GM10266 (cell line): ENCODE measurements around the gene MSH5.
A peak's percentile ranks its signal among the peaks of the same experiment; 100 is the strongest.

Experiments used
- DNase-seq: peaks from one replicate; pipeline ENCODE4 v3.0.0; 2012; ENCODE audit errors: extremely low spot score
- CTCF ChIP-seq: IDR thresholded peaks from 2 replicates; pipeline ENCODE4 v1.5.1; 2012; ENCODE audit warnings: mild to moderate bottlenecking, low read depth; ENCODE audit not compliant: control insufficient read depth, insufficient read depth; ENCODE audit errors: missing control alignments

Gene MSH5

DNA sequence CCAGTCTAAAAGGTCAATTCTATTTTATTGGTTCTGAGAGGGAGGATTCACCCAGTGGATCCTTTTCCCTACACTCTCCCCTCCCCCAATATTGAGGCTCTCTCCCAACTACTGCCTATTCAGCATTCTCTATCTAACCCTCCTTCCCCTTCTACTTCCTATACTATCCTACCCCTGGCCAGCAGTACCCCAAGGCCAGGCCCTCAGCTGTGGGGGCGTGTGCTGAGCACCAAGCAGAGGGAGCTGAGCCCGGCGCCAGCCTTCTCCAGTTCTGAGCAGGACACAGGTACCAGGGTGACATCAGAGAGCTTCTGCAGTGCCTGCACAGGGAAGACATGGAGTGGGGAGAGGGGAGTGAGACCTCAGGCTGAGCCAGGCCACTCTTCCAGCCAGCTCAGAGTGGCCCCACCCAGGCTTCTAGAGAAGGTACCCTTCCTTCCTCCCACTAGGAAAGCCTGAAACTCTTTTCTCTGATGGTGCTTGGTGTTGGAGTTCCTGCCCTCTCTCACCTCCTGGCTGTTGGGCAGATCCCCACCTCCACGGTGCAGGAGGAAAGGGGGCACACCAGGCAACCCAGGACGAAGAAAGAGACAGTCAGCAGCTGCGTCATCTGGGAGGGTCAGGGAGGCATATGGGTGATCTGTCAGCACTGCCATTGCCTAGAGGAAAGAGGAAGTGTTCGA is 12.6 kb upstream of the MSH5 start:
- DNase-seq, result peak; percentile 80
- no peak for TF ChIP-seq CTCF

DNA sequence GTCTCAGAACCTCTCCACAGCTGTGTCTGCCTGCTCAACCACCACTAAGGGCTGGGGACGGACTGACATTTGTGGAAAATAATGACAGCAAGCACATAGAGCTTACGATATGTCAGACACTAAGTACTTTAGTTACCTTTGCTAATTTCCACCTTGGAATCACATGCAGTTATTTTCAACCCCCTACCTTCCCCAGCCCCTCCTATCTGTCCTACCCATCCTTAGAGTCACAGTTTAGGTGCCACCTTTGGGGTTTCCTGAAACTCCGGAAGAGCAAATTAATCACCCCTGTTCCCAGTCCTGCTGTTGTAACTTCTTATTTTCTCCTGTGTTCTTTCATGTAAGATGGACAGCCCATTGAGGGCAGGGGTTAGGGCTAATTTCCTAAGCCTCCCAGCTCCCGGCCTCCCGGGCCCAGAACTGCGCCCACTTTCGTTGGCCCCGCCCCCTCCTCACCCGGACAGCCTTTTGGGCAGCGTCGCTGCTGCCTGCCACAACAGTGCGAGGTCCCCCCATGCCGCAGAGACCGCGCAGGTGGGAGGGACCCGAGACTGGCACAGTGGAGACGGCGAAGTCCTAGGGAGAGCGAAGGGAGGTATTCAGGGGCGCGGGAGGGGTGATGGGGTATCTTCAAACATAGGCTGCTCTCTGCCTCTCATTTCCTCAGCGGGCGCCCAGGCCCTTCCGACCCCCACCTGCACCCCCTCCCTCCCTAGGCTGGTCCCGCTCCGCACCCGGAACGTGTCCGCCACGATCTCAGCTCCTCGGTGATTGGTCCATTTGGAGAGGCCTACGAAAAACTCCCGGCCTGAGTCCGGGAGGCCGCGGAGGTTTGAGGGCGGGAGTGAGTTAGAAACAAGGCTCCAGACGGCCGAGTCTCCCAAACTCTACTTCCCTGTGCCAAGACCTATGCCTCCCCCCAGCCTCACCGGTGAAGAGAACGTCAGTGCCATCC is 11.8 kb upstream of the MSH5 start:
- DNase-seq, result no peak
- TF ChIP-seq CTCF, result no peak

DNA sequence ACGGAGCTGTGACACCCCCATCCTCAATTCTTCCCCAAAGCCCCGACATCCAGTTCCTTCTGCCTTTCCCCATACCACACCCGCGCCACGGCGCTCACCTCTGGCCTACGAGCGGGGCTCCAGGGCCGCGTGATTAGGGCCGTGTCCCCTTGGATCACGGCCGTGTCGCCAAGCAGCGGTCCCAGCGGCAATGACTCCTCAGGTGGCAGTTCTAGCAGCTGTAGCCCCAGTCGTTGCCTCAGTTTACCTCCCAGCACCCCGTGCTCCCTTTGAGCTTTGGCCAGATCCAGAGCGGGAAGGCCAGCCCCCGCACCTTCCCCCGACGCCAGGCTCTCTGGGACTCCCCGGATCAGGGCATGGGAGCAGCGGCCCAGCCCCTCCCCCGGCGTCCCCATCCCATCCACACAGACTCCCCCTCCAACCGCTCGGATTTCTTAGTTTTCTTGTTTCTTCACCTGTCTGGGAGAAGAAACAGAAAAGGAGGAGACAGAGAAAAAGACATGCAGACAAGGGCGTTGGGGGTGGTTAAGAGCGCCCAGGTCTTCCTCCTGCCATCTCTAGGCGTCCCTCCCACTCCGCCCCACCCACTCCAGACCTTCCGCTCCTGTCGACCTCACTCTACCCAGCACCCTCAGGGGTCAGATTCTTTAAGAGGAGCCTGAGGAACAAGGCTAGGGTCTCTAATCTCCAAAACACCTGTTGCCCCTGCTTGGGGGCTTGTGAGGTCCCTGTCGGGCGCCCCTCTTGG is 10.9 kb upstream of the MSH5 start, which contains the start of gene DDAH2:
Gene DDAH2, minus strand, starts transcription at position 533 of the 748 bp plus-strand sequence. Its CDS starts 138 bp downstream, at position 395.
- TF ChIP-seq CTCF, result peak; percentile 87
- no peak for DNase-seq

GRCh38 chr6:31729515-31729978 is 10.3 kb upstream of the MSH5 start:
- TF ChIP-seq CTCF, result no peak

GRCh38 chr6:31729979-31730630 is 9.7 kb upstream of the MSH5 start:
- peak; percentile 82 for DNase-seq
- TF ChIP-seq CTCF, result no peak

More at GRCh38 chr6:31729515-31729978, 10.3 kb upstream of the MSH5 start:
- peak; percentile 83 for DNase-seq

- no peak for DNase-seq
- no peak for TF ChIP-seq CTCF
These were observed 9.1 kb upstream of the MSH5 start for GRCh38 chr6:31730631-31731086.
